Ascending aorta (tissue), 2 donors: Measurements from ENCODE around the gene NR2F1-AS1. TPM values are rescaled to one million over a fixed set of nuclear protein-coding genes. Genes with fewer than 3 reads are reported as not detected.

Experiments
- DNase-seq, 2 donors: peaks; one replicate each; pipeline ENCODE4 v3.0.0-alpha.2; 2019; ENCODE audit warnings: low spot score in 2 of 2
- H3K27ac ChIP-seq, 2 donors: fragments of 200-600 bp; sonication (generic); one replicate each; pipeline ENCODE4 v1.5.1; 2016 to 2017; ENCODE audit warnings: mild to moderate bottlenecking in 1 of 2
- H3K27me3 ChIP-seq: fragments of 200-600 bp; sonication (generic); one replicate; pipeline ENCODE4 v1.5.1; 2017
- H3K36me3 ChIP-seq, 2 donors: fragments of 200-600 bp; sonication (generic); one replicate each; pipeline ENCODE4 v1.5.1; 2016
- H3K4me1 ChIP-seq, 2 donors: fragments of 200-600 bp; sonication (generic); one replicate each; pipeline ENCODE4 v1.5.1; 2016 to 2017; ENCODE audit warnings: mild to moderate bottlenecking in 1 of 2
- H3K4me3 ChIP-seq, 2 donors: fragments of 200-600 bp; sonication (generic); one replicate each; pipeline ENCODE4 v1.5.1; 2016 to 2017; ENCODE audit warnings: mild to moderate bottlenecking in 1 of 2
- H3K9me3 ChIP-seq, 2 donors: fragments of 200-600 bp; sonication (generic); one replicate each; pipeline ENCODE4 v1.5.1; 2016
- CTCF ChIP-seq, 3 experiments: fragments of 200-600 bp in 2 of 3; fragments of 450-650 bp in 1 of 3; sonication (generic) in 2 of 3; IDR thresholded peaks; one replicate each; pipeline ENCODE4 v1.5.1; 2016 to 2019; ENCODE audit warnings: antibody characterized with exemption in 3 of 3, mild to moderate bottlenecking in 1 of 3, moderate library complexity in 1 of 3
- intact Hi-C: fragments of 100-400 bp; cut with DNase I; formaldehyde crosslinking; loops from one replicate; pipeline ENCODE4 v1.15.1; 2023
- total RNA-seq: library from RNA; depleted of rRNA; stranded (reverse); fragments of >200 nt; gene quantifications from one replicate; pipeline ENCODE4 v1.1.0, GENCODE V29; 2016

NR2F1-AS1 gene
- total RNA-seq, 1 donor from 2014 or later: 0.85 TPM

GRCh38 chr5:93409691-93410090 is 171.3 kb downstream of the NR2F1-AS1 start:
- Histone ChIP-seq H3K27ac (no peak overlapping the region), H3K4me3 (no peak overlapping the region), H3K9me3 (no peaks in the 10 kb centered on the region), H3K36me3 (no peaks in the 10 kb centered on the region), H3K27me3 (no peaks in the 10 kb centered on the region), H3K4me1 (no peaks in the 10 kb centered on the region)
- TF ChIP-seq CTCF (IDR thresholded peaks at IDR 0.05): no peak
- intact Hi-C loops: no loop called here
- DNase-seq: no peak

- H3K36me3 ChIP-seq: no peaks in the 10 kb centered on the region
- intact Hi-C loops: no loop called here
- H3K9me3 ChIP-seq: no peaks in the 10 kb centered on the region
- no peaks in the 10 kb centered on the region for H3K4me1 ChIP-seq
- no peaks in the 10 kb centered on the region for H3K27me3 ChIP-seq
- H3K4me3 ChIP-seq: no peak overlapping the region
- TF ChIP-seq CTCF (IDR thresholded peaks at IDR 0.05): no peak
- no peak for DNase-seq
- H3K27ac ChIP-seq: no peak overlapping the region
Measured at GRCh38 chr5:93407454-93407853, 173.6 kb downstream of the NR2F1-AS1 start.

GRCh38 chr5:93406971-93407401 is 174.0 kb downstream of the NR2F1-AS1 start:
- no peak for TF ChIP-seq CTCF (IDR thresholded peaks at IDR 0.05)
- Histone ChIP-seq H3K4me3 (no peak overlapping the region), H3K27ac (no peak overlapping the region), H3K9me3 (no peaks in the 10 kb centered on the region), H3K36me3 (no peaks in the 10 kb centered on the region), H3K27me3 (no peaks in the 10 kb centered on the region), H3K4me1 (no peaks in the 10 kb centered on the region)
- intact Hi-C loops: no loop called here
- no peak for DNase-seq

GRCh38 chr5:93404246-93404645 is 176.8 kb downstream of the NR2F1-AS1 start:
- intact Hi-C loops: no loop called here
- Histone ChIP-seq H3K27me3 (no peaks in the 10 kb centered on the region), H3K36me3 (no peaks in the 10 kb centered on the region), H3K9me3 (no peaks in the 10 kb centered on the region), H3K4me3 (no peak overlapping the region), H3K4me1 (no peaks in the 10 kb centered on the region), H3K27ac (no peak overlapping the region)
- no peak for DNase-seq
- TF ChIP-seq CTCF (IDR thresholded peaks at IDR 0.05): no peak

GRCh38 chr5:93403141-93403928 is 177.7 kb downstream of the NR2F1-AS1 start:
- intact Hi-C loops: no loop called here

More at GRCh38 chr5:93403141-93403928, 177.7 kb downstream of the NR2F1-AS1 start:
- DNase-seq: no peak
- no peaks in the 10 kb centered on the region for H3K27me3 ChIP-seq
- H3K27ac ChIP-seq: no peak overlapping the region
- no peaks in the 10 kb centered on the region for H3K36me3 ChIP-seq
- H3K4me3 ChIP-seq: no peak overlapping the region
- TF ChIP-seq CTCF (IDR thresholded peaks at IDR 0.05): no peak
- no peaks in the 10 kb centered on the region for H3K4me1 ChIP-seq
- no peaks in the 10 kb centered on the region for H3K9me3 ChIP-seq
